HG03442 (cell line): Measurements from ENCODE around the gene ERVK3-1.

Experiments used
- ATAC-seq: cut with Tn5 transposase; IDR thresholded peaks from one replicate; pipeline ENCODE4 v1.9.1; 2021; ENCODE audit warnings: mild to moderate bottlenecking, moderate library complexity; ENCODE audit not compliant: unreplicated experiment

The ERVK3-1 gene

DNA sequence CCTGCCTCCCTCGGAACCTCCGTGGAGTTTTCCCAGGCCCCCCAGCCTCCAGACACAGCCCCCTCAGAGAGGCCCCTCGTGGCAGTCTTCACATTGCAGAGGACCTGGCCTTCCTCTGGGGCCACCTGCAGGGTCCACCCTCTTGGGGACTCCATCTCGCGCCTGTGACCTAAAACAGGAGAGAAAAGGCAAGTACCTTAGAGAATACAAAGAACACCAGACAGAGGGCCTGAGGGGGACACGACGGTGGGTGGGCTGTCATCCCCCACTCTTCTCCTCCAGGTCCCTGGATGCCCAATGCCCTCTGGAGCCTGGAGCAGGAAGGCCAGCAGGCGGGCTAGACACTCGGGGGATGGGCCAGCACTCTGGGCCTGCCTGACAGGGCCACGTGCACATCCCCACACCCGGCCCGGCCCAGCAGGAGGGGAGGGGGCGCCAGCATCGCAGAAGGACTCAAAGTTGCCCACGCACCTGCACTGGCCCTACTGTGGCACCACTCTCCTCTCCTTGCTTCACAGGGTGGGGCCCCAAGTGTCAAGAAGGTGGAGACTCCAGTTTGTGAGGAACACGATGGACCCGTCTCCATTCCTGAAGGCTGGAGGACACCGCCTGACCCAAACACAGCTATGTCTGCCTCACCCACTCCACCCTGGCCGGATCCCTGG, 52.4 kb downstream of the ERVK3-1 start:
- no peak for ATAC-seq

- no peak for ATAC-seq
These were observed 56.7 kb downstream of the ERVK3-1 start for GRCh38 chr19:58361900-58362271.

DNA sequence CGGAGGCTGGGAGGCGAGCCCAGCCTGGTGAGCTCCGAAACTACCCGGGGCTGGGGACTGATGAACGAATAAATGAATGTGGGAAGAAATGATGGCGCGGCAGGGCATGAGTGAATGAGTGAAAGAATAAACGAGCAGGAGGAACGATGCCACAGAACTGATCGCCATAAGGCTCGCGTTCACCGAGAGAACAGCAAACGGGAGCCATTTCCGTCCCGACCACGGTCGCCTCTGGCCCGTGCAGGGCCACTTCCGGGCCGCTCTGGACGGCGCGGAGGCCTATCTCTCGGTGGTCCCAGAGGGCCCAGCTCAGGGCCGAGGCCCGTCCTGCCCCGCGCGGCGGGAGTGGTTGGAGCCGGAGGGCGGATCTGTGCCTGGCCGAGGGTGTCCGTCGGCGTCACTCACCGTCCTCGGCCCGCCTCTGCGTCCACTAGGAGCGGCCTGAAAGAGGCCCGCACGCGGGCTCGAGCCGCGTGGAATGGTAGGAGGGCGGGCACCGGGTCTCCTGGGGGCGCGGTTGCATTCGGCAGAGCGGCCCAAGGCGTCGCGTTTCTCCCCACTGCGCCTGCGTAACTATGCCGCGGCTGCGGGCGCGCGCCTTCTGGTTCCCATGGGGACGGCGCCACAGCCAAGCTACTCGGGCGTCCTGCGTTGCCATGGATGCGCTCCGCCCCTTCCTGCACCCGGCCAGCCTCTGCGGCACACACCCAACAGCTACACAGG, 57.3 kb downstream of the ERVK3-1 start, which contains the start of gene ZNF497:
Gene ZNF497 (minus strand): TSS at position 480 of the 723 bp plus-strand sequence. CDS start 5,116 bp downstream, outside the sequence.
- ATAC-seq, result peak; percentile 85

DNA sequence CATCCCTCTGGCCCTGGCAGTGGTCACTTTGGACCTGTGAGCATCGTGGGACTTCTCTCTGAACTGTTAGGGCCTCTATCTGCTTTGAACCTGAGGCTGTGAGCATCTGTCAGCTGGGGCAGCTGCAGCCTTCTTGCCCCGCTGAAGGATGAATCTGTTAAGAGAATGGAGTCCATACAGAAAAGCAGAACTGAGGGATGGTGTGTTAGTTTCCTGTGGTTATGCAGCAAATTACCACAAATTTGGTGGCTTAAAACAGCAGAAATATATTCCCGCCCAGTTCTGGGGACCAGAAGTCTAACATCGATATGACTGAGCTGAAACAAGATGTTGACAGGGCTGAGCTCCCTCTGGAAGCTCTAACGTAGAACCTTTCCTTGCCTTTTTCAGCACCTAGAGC, 59.0 kb downstream of the ERVK3-1 start:
- no peak for ATAC-seq
